IMR-90 (cell line): ENCODE measurements around the gene CTDSP2.

Experiments
- BHLHE40 ChIP-seq: fragments of 150-350 bp; IDR thresholded peaks from 2 replicates; pipeline ENCODE4 v1.6.1; 2016; ENCODE audit warnings: mild to moderate bottlenecking, low read depth, low read length
- CEBPB ChIP-seq: IDR thresholded peaks from 2 replicates; pipeline ENCODE4 v1.6.1; 2012; ENCODE audit warnings: low read depth, low read length, improper control_type of control experiment
- ELK1 ChIP-seq: fragments of 150-350 bp; IDR thresholded peaks from 2 replicates; pipeline ENCODE4 v1.6.1; 2016; ENCODE audit warnings: low read depth, mild to moderate bottlenecking, low read length, moderate library complexity, borderline replicate concordance
- FOS ChIP-seq: fragments of 150-350 bp; IDR thresholded peaks from 2 replicates; pipeline ENCODE4 v1.6.1; 2016; ENCODE audit warnings: low read depth, low read length
- MAFK ChIP-seq: IDR thresholded peaks from 2 replicates; pipeline ENCODE4 v1.6.1; 2012; ENCODE audit warnings: low read depth, low read length, improper control_type of control experiment
- NFE2L2 ChIP-seq: fragments of 150-350 bp; IDR thresholded peaks from 2 replicates; pipeline ENCODE4 v1.6.1; 2016; ENCODE audit warnings: low read depth, mild to moderate bottlenecking, low read length
- POLR2A ChIP-seq: IDR thresholded peaks from 2 replicates; pipeline ENCODE4 v1.6.1; 2012; ENCODE audit warnings: mild to moderate bottlenecking, low read depth, low read length
- RAD21 ChIP-seq: IDR thresholded peaks from 2 replicates; pipeline ENCODE4 v1.6.1; 2012; ENCODE audit warnings: low read length, improper control_type of control experiment
- RCOR1 ChIP-seq: IDR thresholded peaks from 2 replicates; pipeline ENCODE4 v1.6.1; 2012; ENCODE audit warnings: mild to moderate bottlenecking, low read length, improper control_type of control experiment; ENCODE audit not compliant: insufficient replicate concordance
- RFX5 ChIP-seq: IDR thresholded peaks from 2 replicates; pipeline ENCODE4 v1.8.0; 2012; ENCODE audit warnings: low read depth, mild to moderate bottlenecking, low read length, moderate library complexity
- SMC3 ChIP-seq: fragments of 150-350 bp; IDR thresholded peaks from 2 replicates; pipeline ENCODE4 v1.6.1; 2016; ENCODE audit warnings: low read depth, mild to moderate bottlenecking, antibody characterized with exemption, low read length, moderate library complexity
- TF ChIP-seq, protein P1 (sequence below): conservative IDR thresholded peaks from 2 replicates; pipeline ENCODE4 v1.5.1; 2012; ENCODE audit warnings: mild to moderate bottlenecking, low read depth, low read length, improper control_type of control experiment
- TF ChIP-seq, protein P2 (sequence below): fragments of 150-350 bp; IDR thresholded peaks from 2 replicates; pipeline ENCODE4 v1.6.1; 2017; ENCODE audit warnings: mild to moderate bottlenecking, antibody characterized with exemption, low read length, low read depth

DNA sequence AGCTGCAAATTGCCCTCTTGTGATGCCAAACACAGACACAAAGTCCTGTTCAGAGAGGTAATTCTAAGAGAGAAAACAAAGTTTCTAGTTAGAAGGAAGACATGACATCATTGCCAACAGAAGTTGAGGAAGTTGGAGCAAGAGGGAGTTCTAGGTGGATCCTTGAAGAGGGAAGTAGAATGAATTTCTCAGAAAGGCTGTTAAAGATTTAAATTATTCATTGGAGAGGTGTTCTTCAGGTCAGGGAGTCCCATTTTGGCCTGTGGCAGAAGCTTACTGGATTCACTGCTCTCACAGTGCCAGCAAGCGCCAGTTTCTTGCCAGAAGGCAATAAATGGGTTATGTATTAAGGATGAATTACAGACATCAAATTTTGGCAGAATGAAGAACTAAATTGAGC, 48.6 kb downstream of the CTDSP2 start:
- TF ChIP-seq, protein P1, sequence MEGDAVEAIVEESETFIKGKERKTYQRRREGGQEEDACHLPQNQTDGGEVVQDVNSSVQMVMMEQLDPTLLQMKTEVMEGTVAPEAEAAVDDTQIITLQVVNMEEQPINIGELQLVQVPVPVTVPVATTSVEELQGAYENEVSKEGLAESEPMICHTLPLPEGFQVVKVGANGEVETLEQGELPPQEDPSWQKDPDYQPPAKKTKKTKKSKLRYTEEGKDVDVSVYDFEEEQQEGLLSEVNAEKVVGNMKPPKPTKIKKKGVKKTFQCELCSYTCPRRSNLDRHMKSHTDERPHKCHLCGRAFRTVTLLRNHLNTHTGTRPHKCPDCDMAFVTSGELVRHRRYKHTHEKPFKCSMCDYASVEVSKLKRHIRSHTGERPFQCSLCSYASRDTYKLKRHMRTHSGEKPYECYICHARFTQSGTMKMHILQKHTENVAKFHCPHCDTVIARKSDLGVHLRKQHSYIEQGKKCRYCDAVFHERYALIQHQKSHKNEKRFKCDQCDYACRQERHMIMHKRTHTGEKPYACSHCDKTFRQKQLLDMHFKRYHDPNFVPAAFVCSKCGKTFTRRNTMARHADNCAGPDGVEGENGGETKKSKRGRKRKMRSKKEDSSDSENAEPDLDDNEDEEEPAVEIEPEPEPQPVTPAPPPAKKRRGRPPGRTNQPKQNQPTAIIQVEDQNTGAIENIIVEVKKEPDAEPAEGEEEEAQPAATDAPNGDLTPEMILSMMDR, result no peak
- no peak for TF ChIP-seq RAD21
- no peak for TF ChIP-seq CEBPB
- no peak for TF ChIP-seq SMC3
- TF ChIP-seq, protein P2, sequence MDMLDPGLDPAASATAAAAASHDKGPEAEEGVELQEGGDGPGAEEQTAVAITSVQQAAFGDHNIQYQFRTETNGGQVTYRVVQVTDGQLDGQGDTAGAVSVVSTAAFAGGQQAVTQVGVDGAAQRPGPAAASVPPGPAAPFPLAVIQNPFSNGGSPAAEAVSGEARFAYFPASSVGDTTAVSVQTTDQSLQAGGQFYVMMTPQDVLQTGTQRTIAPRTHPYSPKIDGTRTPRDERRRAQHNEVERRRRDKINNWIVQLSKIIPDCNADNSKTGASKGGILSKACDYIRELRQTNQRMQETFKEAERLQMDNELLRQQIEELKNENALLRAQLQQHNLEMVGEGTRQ, result no peak
- no peak for TF ChIP-seq NFE2L2
- no peak for TF ChIP-seq BHLHE40
- TF ChIP-seq RCOR1, result no peak
- no peak for TF ChIP-seq POLR2A
- TF ChIP-seq RFX5, result no peak
- no peak for TF ChIP-seq FOS
- TF ChIP-seq MAFK, result no peak
- no peak for TF ChIP-seq ELK1
